ENCODE data around the gene MMP28.

- TF ChIP-seq CTCF (IDR thresholded peaks at IDR 0.05; ENCODE audit: low read depth, low read length, poor library complexity, severe bottlenecking) (no peak), EZH2phosphoT487 (IDR thresholded peaks at IDR 0.05; ENCODE audit: borderline replicate concordance, low read length) (no peak)
Observed at GRCh38 chr17:35730400-35731005, 64.9 kb downstream of the MMP28 start.
